Large intestine (tissue), 3 donors: Measurements from ENCODE around the gene MEX3A. TPM values are rescaled to one million over a fixed set of nuclear protein-coding genes. Genes with fewer than 3 reads are reported as not detected.
"Not testable (repeated sequence)": the region's sequence is repeated elsewhere in the genome, so short reads cannot be mapped to it uniquely, and the experiment has no call there.

Source experiments
- DNase-seq, 2 donors: peaks; one replicate each; pipeline versions ENCODE4 v3.0.0 to v3.0.0-alpha.2; 2013
- H3K27ac ChIP-seq: one replicate; pipeline ENCODE4 v1.5.1; 2013; ENCODE audit warnings: low read length
- H3K27me3 ChIP-seq: 2 replicates; pipeline ENCODE4 v1.6.1; 2013; ENCODE audit warnings: low read length; ENCODE audit not compliant: control insufficient read depth, insufficient read depth
- H3K36me3 ChIP-seq: 2 replicates; pipeline ENCODE4 v1.6.1; 2013; ENCODE audit warnings: low read length; ENCODE audit not compliant: control insufficient read depth, insufficient read depth
- H3K4me1 ChIP-seq: one replicate; pipeline ENCODE4 v1.6.1; 2013; ENCODE audit warnings: low read length; ENCODE audit not compliant: control insufficient read depth, insufficient read depth
- H3K4me3 ChIP-seq: one replicate; pipeline ENCODE4 v1.5.1; 2013; ENCODE audit warnings: low read length
- H3K9me3 ChIP-seq: one replicate; pipeline ENCODE4 v1.6.1; 2013; ENCODE audit warnings: mild to moderate bottlenecking, low read depth, low read length, moderate library complexity; ENCODE audit not compliant: control insufficient read depth
- WGBS: methylation state at CpG from one replicate; pipeline ENCODE4 v1.1.5; 2013; ENCODE audit warnings: low lambda C conversion rate; ENCODE audit not compliant: insufficient coverage; 5-methylcytosine and 5-hydroxymethylcytosine counted together
- polyA plus RNA-seq: library from polyadenylated mRNA; unstranded; fragments of 120-200 nt; gene quantifications from one replicate; pipeline ENCODE4 v1.2.1, GENCODE V29; 2013

The MEX3A gene
- polyA plus RNA-seq, 1 donor, result 8.4 TPM

DNA sequence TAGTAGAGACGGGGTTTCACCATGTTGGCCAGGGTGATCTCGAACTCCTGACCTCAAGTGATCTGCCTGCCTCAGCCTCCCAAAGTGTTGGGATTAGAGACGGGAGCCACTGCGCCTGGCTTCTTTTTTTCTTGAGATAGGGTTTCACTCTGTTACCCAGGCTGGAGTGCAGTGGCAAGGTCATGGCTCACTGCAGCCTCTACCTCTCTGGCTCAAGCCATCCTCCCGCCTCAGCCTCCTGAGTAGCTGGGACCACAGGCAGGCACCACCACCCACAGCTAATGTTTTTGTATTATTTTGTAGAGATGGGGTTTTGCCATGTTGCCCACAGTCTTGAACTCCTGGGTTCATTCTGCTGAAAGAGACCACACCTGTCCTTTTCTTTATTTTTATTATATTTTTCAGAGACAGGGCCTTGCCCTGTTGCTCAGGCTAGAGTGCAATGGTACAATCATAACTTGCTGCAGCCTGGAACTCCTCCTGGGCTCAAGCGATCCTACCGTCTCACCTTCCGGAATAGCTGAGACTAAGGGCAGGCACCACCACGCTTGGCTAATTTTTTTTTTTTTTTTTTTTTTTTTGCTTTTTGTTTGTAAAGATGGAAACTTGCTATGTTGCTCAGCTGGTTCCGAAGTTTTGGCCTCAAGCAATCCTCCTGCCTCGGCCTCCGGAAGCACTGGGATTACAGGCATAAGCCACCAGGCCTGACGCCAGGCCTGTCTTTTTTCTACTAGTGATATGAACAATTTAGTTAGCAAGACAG lies 35.3 kb upstream of the MEX3A start:
- Histone ChIP-seq H3K9me3 (no peaks in the 10 kb centered on the region), H3K36me3 (peaks cover 13% of the 10 kb centered on the region), H3K4me1 (peaks cover 71% of the 10 kb centered on the region), H3K27ac (peak overlapping the region; percentile 68), H3K4me3 (peak overlapping the region; percentile 16), H3K27me3 (no peaks in the 10 kb centered on the region)
- 60% methylated on average over 2 of the region's 13 CpGs for WGBS
- DNase-seq, result no peak

DNA sequence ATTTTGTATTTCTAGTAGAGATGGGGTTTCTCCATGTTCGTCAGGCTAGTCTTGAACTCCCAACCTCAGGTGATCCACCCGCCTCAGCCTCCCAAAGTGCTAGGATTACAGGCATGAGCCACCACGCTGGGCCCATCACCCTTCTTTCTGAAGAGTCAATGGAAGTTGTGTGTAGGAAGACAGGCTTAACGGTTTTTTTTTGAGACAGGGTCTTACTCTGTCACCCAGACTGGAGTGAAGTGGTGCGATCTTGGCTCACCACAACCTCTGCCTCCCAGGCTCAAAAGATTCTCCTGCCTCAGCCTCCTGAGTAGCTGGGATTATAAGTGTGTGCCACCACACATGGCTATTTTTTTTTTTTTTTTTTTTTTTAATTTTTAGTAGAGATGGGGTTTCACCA lies 34.5 kb upstream of the MEX3A start:
- H3K9me3 ChIP-seq, H3K27me3 ChIP-seq, DNase-seq: not testable (repeated sequence)
- Histone ChIP-seq H3K27ac (peak overlapping the region; percentile 68), H3K36me3 (peaks cover 13% of the 10 kb centered on the region), H3K4me1 (peaks cover 62% of the 10 kb centered on the region), H3K4me3 (peak overlapping the region; percentile 99)
- WGBS, result no CpG with 5 or more reads among the region's 5 CpGs

DNA sequence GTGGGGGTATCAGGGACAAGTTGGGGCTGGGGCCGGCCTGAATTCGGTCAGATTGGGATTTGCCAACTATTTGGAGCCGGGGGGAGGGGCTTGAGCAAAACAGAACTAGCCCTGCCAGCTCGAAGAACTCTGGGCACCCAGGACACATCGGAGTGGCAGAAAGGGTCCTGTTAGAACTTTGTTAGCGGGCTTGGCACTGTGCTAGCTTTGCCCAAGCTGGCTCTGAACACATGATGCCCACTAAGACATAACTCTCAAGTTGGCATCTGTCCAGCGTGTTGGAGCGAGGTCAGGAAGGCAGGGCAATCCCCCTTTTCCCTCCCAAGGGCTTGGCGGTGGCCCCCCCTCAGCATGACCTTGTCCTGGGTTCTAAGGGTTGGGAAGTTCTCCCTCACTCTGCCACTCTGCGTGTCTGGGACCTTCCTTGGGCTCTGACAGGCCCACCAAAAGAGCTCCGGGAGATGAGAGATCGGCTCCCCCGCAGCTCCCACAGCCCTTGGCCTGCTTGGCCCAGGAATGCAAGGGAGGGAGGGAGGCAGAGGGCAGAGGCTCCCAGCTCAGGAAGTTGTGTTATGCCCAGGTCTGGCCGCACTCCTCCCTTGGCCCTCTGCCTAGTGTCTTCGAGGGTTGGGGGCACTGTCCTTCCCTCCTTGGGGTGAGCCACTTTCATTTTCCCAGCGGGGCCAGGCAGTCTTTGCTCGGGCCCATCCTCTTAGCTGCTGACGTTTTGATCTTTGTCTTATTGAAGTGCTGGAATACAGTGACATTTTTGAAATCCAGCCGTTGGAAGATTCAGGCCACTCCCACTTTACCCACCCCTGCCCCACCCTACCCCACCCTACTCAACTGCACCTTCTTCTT lies 33.5 kb upstream of the MEX3A start:
- Histone ChIP-seq H3K4me1 (peaks cover 54% of the 10 kb centered on the region), H3K4me3 (peak overlapping the region; percentile 99), H3K27ac (peak overlapping the region; percentile 68), H3K27me3 (no peaks in the 10 kb centered on the region), H3K36me3 (peaks cover 7% of the 10 kb centered on the region), H3K9me3 (no peaks in the 10 kb centered on the region)
- DNase-seq, result peak in 1 of 2 donors; percentile 77
- no CpG with 5 or more reads among the region's 19 CpGs for WGBS

DNA sequence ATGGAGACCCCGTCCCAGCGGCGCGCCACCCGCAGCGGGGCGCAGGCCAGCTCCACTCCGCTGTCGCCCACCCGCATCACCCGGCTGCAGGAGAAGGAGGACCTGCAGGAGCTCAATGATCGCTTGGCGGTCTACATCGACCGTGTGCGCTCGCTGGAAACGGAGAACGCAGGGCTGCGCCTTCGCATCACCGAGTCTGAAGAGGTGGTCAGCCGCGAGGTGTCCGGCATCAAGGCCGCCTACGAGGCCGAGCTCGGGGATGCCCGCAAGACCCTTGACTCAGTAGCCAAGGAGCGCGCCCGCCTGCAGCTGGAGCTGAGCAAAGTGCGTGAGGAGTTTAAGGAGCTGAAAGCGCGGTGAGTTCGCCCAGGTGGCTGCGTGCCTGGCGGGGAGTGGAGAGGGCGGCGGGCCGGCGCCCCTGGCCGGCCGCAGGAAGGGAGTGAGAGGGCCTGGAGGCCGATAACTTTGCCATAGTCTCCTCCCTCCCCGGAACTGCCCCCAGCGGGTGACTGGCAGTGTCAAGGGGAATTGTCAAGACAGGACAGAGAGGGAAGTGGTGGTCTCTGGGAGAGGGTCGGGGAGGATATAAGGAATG lies 32.8 kb upstream of the MEX3A start:
- WGBS, result no CpG with 5 or more reads among the region's 49 CpGs
- Histone ChIP-seq H3K4me1 (peaks cover 47% of the 10 kb centered on the region), H3K36me3 (peaks cover under 1% of the 10 kb centered on the region), H3K9me3 (no peaks in the 10 kb centered on the region), H3K27me3 (no peaks in the 10 kb centered on the region), H3K4me3 (peak overlapping the region; percentile 99), H3K27ac (peak overlapping the region; percentile 68)
- DNase-seq, result peak in 1 of 2 donors; percentile 51

DNA sequence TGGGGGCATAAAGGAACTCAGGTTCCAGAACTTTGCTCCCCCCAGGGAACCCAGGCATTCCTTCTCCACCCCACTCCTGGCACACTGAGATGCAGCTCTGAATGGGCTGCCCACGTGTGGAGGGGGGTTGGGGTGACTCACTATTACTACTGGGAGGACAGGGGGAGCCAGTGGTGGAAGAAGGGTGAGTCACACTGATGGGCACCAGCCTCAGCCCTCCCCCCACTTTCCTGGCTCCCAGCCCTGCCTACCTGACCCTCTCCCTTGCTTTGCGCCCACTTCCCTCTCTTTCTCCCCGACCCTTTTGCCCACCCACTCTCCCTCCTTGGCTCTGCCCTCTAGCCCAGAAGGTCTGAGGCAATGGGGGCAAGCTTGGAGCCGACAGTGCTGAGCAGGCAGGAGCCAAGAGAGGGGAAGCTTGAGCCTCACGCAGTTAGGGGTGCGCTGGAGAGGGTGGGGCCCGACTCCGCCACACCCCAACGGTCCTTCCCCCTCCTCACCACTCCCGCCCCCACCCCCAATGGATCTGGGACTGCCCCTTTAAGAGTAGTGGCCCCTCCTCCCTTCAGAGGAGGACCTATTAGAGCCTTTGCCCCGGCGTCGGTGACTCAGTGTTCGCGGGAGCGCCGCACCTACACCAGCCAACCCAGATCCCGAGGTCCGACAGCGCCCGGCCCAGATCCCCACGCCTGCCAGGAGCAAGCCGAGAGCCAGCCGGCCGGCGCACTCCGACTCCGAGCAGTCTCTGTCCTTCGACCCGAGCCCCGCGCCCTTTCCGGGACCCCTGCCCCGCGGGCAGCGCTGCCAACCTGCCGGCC lies 32.0 kb upstream of the MEX3A start, which contains the start of gene LMNA:
Gene LMNA, plus strand, starts transcription at position 611 of the 818 bp plus-strand sequence. CDS start 208 bp downstream, outside the sequence.
- Histone ChIP-seq H3K4me3 (peak within 1 kb of the TSS; percentile 99), H3K4me1 (peaks cover 40% of the 10 kb centered on the region), H3K27ac (peak within 1 kb of the TSS; percentile 68), H3K27me3 (no peaks in the 10 kb centered on the region), H3K36me3 (no peaks in the 10 kb centered on the region), H3K9me3 (no peaks in the 10 kb centered on the region)
- peak; percentile 89 to 92 for DNase-seq
- WGBS, result 0% methylated on average over 1 of the region's 37 CpGs

DNA sequence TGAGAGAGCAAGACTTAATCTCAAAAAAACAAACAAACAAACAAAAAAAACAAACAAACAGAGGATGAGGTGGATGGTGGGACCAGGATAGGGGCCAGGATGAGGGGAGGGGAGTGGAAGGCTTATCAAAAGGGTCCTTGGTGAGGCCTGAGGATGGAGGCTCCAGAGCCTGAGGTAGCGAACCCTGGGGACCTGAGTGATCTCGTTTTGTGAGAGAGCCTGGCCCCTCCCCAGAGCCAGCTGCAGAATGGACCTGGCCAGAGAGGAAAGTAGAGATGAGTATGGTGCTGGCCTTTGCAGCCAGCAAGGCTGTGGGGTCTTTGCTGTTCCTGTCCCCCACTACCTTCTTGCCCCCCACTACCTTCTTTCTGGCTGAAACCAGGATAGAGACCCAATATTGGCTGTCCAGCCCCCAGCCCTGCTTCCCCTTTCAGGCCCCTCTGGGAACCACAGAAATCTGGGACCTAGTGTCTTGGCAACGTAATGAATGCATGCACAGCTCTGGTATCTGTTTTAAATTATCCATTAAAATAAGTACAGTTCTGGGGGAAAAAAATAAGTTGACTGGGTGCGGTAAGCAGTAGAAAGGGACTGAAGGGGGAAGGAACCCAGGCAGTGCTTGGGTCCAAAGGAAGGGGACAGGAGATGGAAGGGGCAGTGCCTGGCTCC lies 31.2 kb upstream of the MEX3A start:
- no peak for DNase-seq
- no peaks in the 10 kb centered on the region for H3K27me3 ChIP-seq
- WGBS, result no CpG with 5 or more reads among the region's 4 CpGs
- H3K4me3 ChIP-seq, result no peak overlapping the region
- no peaks in the 10 kb centered on the region for H3K9me3 ChIP-seq
- H3K36me3 ChIP-seq, result no peaks in the 10 kb centered on the region
- H3K27ac ChIP-seq, result peak overlapping the region; percentile 68
- peaks cover 33% of the 10 kb centered on the region for H3K4me1 ChIP-seq

DNA sequence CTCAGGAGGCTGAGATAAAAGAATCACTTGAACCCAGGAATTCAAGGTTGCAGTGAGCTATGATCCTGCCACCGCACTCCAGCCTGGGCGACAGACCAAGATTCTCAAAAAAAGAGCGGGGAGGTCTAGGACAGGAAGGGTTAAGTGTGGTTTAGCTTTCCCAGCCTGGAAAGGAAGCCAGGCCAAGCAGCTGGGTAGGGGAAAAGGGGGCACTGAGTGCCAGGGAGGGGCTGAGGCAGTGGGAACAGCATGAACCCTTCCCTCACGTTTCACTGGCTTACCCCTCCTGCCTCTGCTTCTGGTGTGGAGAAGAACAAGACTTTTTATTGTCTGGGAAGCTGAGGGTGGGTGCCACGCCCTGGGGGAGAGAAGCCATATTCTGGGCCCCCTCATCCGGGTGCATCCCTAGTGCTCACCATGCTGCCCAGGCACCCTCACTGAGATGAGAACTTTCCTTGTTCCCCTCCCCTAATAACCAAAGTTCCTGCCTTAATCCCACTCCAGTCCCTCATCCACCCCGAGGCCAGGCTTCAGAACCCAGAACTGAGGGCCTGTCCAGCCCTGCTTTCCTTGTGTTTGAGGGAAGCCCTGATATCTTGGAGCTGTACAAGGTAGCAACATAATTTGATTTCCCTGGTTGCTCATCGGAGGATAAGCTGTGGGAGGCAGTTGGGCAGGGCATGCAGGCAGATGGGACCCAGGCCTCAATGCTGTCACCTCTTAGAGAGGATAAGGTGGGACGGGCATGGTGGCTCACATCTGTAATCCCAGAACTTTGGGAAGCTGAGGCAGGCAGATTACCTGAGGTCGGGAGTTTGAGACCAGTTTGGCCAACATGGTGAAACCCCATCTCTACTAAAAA lies 30.2 kb upstream of the MEX3A start:
- Histone ChIP-seq H3K27me3 (no peaks in the 10 kb centered on the region), H3K27ac (no peak overlapping the region), H3K36me3 (no peaks in the 10 kb centered on the region), H3K4me1 (peaks cover 24% of the 10 kb centered on the region), H3K4me3 (no peak overlapping the region), H3K9me3 (no peaks in the 10 kb centered on the region)
- DNase-seq, result no peak
- no CpG with 5 or more reads among the region's 10 CpGs for WGBS

DNA sequence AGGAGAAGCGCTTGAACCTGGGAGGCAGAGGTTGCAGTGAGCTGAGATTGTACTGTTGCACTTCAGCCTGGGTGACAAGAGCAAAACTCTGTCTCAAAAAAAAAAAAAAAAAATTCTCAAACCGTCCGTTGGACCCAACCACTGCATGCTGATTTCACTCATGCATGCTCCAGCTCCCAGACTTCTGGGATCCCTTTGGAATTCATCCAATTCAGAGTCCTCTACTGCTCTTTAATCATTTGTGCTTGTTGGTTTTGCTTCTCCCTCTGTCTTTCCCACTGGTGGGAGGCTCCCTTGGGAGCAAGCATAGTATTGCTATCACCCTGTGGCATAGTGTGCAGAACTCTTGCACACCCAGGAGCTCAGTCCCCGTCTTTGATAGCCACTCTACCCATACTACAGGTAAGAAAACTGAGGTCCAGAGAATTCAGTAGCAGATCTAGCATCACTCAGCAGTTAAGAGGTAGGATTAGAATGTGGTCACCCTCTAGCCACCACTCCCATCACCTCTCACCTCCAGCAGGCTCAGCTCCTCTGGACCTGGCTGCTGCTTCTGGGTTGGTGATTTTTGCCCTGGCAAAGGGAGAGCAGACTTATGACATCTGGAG lies 29.2 kb upstream of the MEX3A start:
- H3K27me3 ChIP-seq, result no peaks in the 10 kb centered on the region
- no peaks in the 10 kb centered on the region for H3K9me3 ChIP-seq
- peaks cover 20% of the 10 kb centered on the region for H3K4me1 ChIP-seq
- no peak overlapping the region for H3K27ac ChIP-seq
- no CpG with 5 or more reads among the region's 4 CpGs for WGBS
- DNase-seq, result no peak
- H3K4me3 ChIP-seq, result no peak overlapping the region
- H3K36me3 ChIP-seq, result no peaks in the 10 kb centered on the region
